Measurements from ENCODE around the gene SLC16A11. TPM values are rescaled to one million over a fixed set of nuclear protein-coding genes. Genes with fewer than 3 reads are reported as not detected.
"Not testable (repeated sequence)": the region's sequence is repeated elsewhere in the genome, so short reads cannot be mapped to it uniquely, and the experiment has no call there.

SLC16A11 gene
- total and polyA plus RNA-seq, 9 of the 15 experiments (the other 6 are each of a cell fraction or from before 2014, with no cell fraction given), result not detected

DNA sequence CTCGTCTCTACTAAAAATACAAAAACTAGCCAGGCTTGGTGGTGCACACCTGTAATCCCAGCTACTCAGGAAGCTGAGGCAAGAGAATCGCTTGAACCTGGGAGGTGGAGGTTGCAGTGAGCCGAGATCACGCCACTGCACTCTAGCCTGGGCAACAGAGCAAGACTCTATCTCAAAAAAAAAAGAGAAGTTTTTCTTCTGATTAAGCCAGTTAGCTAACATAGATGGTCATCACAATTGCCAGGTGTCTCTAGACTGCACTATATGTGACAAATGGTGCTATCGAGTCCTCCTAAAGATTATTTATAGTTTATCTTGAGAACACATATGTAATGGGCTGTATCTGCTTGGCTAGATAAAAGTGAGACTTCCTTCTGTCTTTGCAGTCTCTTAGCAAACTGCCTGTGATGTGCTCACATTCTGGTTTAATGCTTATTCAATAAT is 50.3 kb downstream of the SLC16A11 start (continued):
- TF ChIP-seq VEZF1 (CRISPR knock-in tag; IDR thresholded peaks at IDR 0.05) (peak; percentile 27), ARID1B (IDR thresholded peaks at IDR 0.05) (peak; percentile 98), HDAC1 (IDR thresholded peaks at IDR 0.05) (peak in 1 of 2 experiments; percentile 20; a peak in 1 of 4 replicates), MEF2D (tag; conservative IDR thresholded peaks at IDR 0.05; ENCODE audit: low read depth) (peak; percentile 94), NCOR1 (IDR thresholded peaks at IDR 0.05) (peak; percentile 96), TRIM24 (IDR thresholded peaks at IDR 0.05) (peak; percentile 86 to 92), CREM (IDR thresholded peaks at IDR 0.05; ENCODE audit: low read depth) (peak; percentile 34; the same call in 1 of the 2 replicates), DACH1 (IDR thresholded peaks at IDR 0.05; ENCODE audit: partially characterized antibody) (peak; percentile 24), CHAMP1 (IDR thresholded peaks at IDR 0.05) (peak; percentile 84), KDM1A (IDR thresholded peaks at IDR 0.05) (peak; percentile 81 to 83), CBX3 (IDR thresholded peaks at IDR 0.05; ENCODE audit: borderline replicate concordance in 1 of 2, low read length in 2 of 2) (0 out of 3 replicates have a peak, but pooled peaks of 1 of the 2 experiments have one; percentile 37), ARNT (IDR thresholded peaks at IDR 0.05) (peak; percentile 66 to 74; a peak in 2 of 4 replicates), DMBX1 (CRISPR knock-in tag; IDR thresholded peaks at IDR 0.05; ENCODE audit: borderline replicate concordance) (peak; percentile 25; the same call in 1 of the 2 replicates), ZNF197 (CRISPR knock-in tag; IDR thresholded peaks at IDR 0.05; ENCODE audit: low read depth) (peak; percentile 84), ATF1 (tag; IDR thresholded peaks at IDR 0.05) (peak; percentile 37; the same call in 1 of the 2 replicates), CTBP1 (IDR thresholded peaks at IDR 0.05; ENCODE audit: borderline replicate concordance) (peak; percentile 67; the same call in 1 of the 2 replicates), TEAD4 (IDR thresholded peaks at IDR 0.05; ENCODE audit: low read length) (peak; percentile 96), CEBPB (tag; IDR thresholded peaks at IDR 0.05) (peak; percentile 9; the same call in 1 of the 2 replicates), SMAD4 (CRISPR knock-in tag; conservative IDR thresholded peaks at IDR 0.05) (peak; percentile 81)
- TF ChIP-seq, protein P1, sequence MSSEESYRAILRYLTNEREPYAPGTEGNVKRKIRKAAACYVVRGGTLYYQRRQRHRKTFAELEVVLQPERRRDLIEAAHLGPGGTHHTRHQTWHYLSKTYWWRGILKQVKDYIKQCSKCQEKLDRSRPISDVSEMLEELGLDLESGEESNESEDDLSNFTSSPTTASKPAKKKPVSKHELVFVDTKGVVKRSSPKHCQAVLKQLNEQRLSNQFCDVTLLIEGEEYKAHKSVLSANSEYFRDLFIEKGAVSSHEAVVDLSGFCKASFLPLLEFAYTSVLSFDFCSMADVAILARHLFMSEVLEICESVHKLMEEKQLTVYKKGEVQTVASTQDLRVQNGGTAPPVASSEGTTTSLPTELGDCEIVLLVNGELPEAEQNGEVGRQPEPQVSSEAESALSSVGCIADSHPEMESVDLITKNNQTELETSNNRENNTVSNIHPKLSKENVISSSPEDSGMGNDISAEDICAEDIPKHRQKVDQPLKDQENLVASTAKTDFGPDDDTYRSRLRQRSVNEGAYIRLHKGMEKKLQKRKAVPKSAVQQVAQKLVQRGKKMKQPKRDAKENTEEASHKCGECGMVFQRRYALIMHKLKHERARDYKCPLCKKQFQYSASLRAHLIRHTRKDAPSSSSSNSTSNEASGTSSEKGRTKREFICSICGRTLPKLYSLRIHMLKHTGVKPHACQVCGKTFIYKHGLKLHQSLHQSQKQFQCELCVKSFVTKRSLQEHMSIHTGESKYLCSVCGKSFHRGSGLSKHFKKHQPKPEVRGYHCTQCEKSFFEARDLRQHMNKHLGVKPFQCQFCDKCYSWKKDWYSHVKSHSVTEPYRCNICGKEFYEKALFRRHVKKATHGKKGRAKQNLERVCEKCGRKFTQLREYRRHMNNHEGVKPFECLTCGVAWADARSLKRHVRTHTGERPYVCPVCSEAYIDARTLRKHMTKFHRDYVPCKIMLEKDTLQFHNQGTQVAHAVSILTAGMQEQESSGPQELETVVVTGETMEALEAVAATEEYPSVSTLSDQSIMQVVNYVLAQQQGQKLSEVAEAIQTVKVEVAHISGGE (CRISPR knock-in tag; IDR thresholded peaks at IDR 0.05), result peak in 1 of 3 experiments; percentile 55; a peak in 1 of 6 replicates
- not testable (repeated sequence) for TF ChIP-seq ATF1 (CRISPR knock-in tag; IDR thresholded peaks at IDR 0.05); TEAD4 (CRISPR knock-in tag; IDR thresholded peaks at IDR 0.05; ENCODE audit: borderline replicate concordance)
